Right lobe of liver (tissue), 6 donors: ENCODE measurements around the gene CCDC97. TPM values are rescaled to one million over a fixed set of nuclear protein-coding genes. Genes with fewer than 3 reads are reported as not detected.

Experiments
- ATAC-seq, 4 donors: fragments of 200-7000 bp; cut with Tn5 transposase; one replicate each; pipeline ENCODE4 v1.9.1; 2020; ENCODE audit warnings: mild to moderate bottlenecking in 4 of 4, moderate library complexity in 4 of 4
- DNase-seq, 3 donors: peaks; one replicate each; pipeline ENCODE4 v3.0.0-alpha.2; 2020
- H3K27ac ChIP-seq, 3 donors: fragments of 200-600 bp; one replicate each; pipeline ENCODE4 v1.8.0; 2022
- H3K27me3 ChIP-seq, 2 donors: fragments of 200-600 bp; one replicate each; pipeline ENCODE4 v1.8.0; 2022
- H3K36me3 ChIP-seq, 4 donors: fragments of 200-600 bp; sonication (generic) in 1 of 4; one replicate each; pipeline versions ENCODE4 v1.5.1 to v1.8.0; 2017 to 2022; ENCODE audit warnings: control low read depth in 1 of 4
- H3K4me1 ChIP-seq, 4 donors: fragments of 200-600 bp; sonication (generic) in 1 of 4; one replicate each; pipeline versions ENCODE4 v1.5.1 to v1.8.0; 2017 to 2022; ENCODE audit warnings: control low read depth in 1 of 4
- H3K4me3 ChIP-seq, 3 donors: fragments of 200-600 bp; one replicate each; pipeline ENCODE4 v1.8.0; 2022
- H3K9me3 ChIP-seq, 4 donors: fragments of 200-600 bp; sonication (generic) in 1 of 4; one replicate each; pipeline versions ENCODE4 v1.5.1 to v1.8.0; 2017 to 2022; ENCODE audit warnings: control low read depth in 1 of 4
- CTCF ChIP-seq, 4 donors: fragments of 200-600 bp in 3 of 4; fragments of 450-650 bp in 1 of 4; IDR thresholded peaks; one replicate each; pipeline versions ENCODE4 v1.5.1 to v1.8.0; 2016 to 2022; ENCODE audit warnings: antibody characterized with exemption in 4 of 4, mild to moderate bottlenecking in 2 of 4
- POLR2A ChIP-seq: fragments of 450-650 bp; IDR thresholded peaks from one replicate; pipeline ENCODE4 v1.6.1; 2017; ENCODE audit warnings: antibody characterized with exemption, mild to moderate bottlenecking
- WGBS: methylation state at CpG from one replicate; pipeline ENCODE4 v1.1.6; 2018; ENCODE audit warnings: low coverage, low lambda C conversion rate; ENCODE audit not compliant: insufficient coverage; ENCODE audit errors: missing lambda C conversion rate; 5-methylcytosine and 5-hydroxymethylcytosine counted together
- intact Hi-C, 2 donors: fragments of 100-400 bp; cut with DNase I; formaldehyde crosslinking; loops; one replicate each; pipeline versions ENCODE4 v1.11.2 to v1.14.1; 2022
- total RNA-seq, 6 experiments: library from RNA; depleted of rRNA in 2 of 6; stranded (reverse); fragments of >200 nt in 2 of 6; fragmentation: NEBNext Ultra II Directional in 3 of 6; extraction: Animal tissue kit (Norgen Biotek cat#: 25700) in 3 of 6; gene quantifications; one replicate each; pipeline versions ENCODE4 v1.1.0 to v1.2.4, GENCODE V29; 2016 to 2023
- donor health status: DM: no; HTN: yes; CAD: no.
- donor health status: DM: no; HTN: no; CAD: no.
- donor health status: DM: no; HTN: no; CAD: no.
- donor health status: DM: no; HTN: yes; CAD: no.
- donor health status: DM: no; HTN: yes; CAD: no.

Gene CCDC97
- total RNA-seq, 6 experiments from 2014 or later = 4.6 to 7.2 (median 6.9) TPM

- intact Hi-C loops = no loop called here
- Histone ChIP-seq H3K36me3 (peaks cover 0 to 12% (median 7%) of the 10 kb centered on the region in 4 donors), H3K4me3 (peak within 1 kb of the TSS; percentile 90 to 97 (median 96)), H3K27me3 (no peaks in the 10 kb centered on the region), H3K9me3 (no peaks in the 10 kb centered on the region), H3K4me1 (peaks cover 0 to 15% (median 5%) of the 10 kb centered on the region in 4 donors), H3K27ac (peak within 1 kb of the TSS; percentile 99 to 100 (median 99))
- 0% methylated on average over 28 of the region's 55 CpGs for WGBS
- peak; percentile 69 to 84 (median 80) for ATAC-seq
- TF ChIP-seq CTCF (IDR thresholded peaks at IDR 0.05) (peak in 2 of 4 donors; percentile 23 to 31), POLR2A (peak; percentile 19)
- peak; percentile 98 to 99 (median 99) for DNase-seq
Measured at GRCh38 chr19:41263850-41264580, 46.0 kb upstream of the CCDC97 start, which contains the start of gene HNRNPUL1. HNRNPUL1 (plus strand) TSS chr19:41264372; CDS start chr19:41264504, 132 bp downstream.

- peak overlapping the region; percentile 99 to 100 (median 99) for H3K27ac ChIP-seq
- H3K9me3 ChIP-seq = no peaks in the 10 kb centered on the region
- peak overlapping the region; percentile 90 to 97 (median 96) for H3K4me3 ChIP-seq
- WGBS = under 1% methylated on average over 33 of the region's 75 CpGs
- no peaks in the 10 kb centered on the region for H3K27me3 ChIP-seq
- H3K36me3 ChIP-seq = peaks cover 0 to 20% (median 15%) of the 10 kb centered on the region in 4 donors
- intact Hi-C loops = no loop called here
- DNase-seq (peak; percentile 62 to 72 (median 70)), ATAC-seq (peak in 1 of 4 donors; percentile 0)
- peak; percentile 20 for TF ChIP-seq POLR2A
- peak in 1 of 4 donors; percentile 1 for TF ChIP-seq CTCF (IDR thresholded peaks at IDR 0.05)
- peaks cover 0 to 15% (median 5%) of the 10 kb centered on the region in 4 donors for H3K4me1 ChIP-seq
Measured at GRCh38 chr19:41264581-41265394, 45.2 kb upstream of the CCDC97 start.

- intact Hi-C loops = no loop called here
Measured at GRCh38 chr19:41265395-41266153, 44.4 kb upstream of the CCDC97 start.

More at GRCh38 chr19:41265395-41266153, 44.4 kb upstream of the CCDC97 start:
- DNase-seq (no peak), ATAC-seq (no peak)
- TF ChIP-seq POLR2A (no peak), CTCF (IDR thresholded peaks at IDR 0.05) (no peak)
- Histone ChIP-seq H3K27me3 (no peaks in the 10 kb centered on the region), H3K27ac (peak overlapping the region; percentile 99 to 100 (median 99)), H3K4me1 (peaks cover 0 to 15% (median 5%) of the 10 kb centered on the region in 4 donors), H3K36me3 (peaks cover 0 to 28% (median 20%) of the 10 kb centered on the region in 4 donors), H3K4me3 (peak overlapping the region; percentile 90 to 97 (median 96)), H3K9me3 (no peaks in the 10 kb centered on the region)
- 2% methylated on average over 15 of the region's 17 CpGs for WGBS
